ENCODE data around the gene PRXL2A. TPM values are rescaled to one million over a fixed set of nuclear protein-coding genes. Genes with fewer than 3 reads are reported as not detected.
A peak's percentile ranks its signal among the peaks of the same experiment; 100 is the strongest.
"Not testable (repeated sequence)": the region's sequence is repeated elsewhere in the genome, so short reads cannot be mapped to it uniquely, and the experiment has no call there.

The PRXL2A gene
- polyA plus RNA-seq, 1 of the 3 experiments (the other 2 are of a cell fraction) = 15.6 TPM

- Histone ChIP-seq H3K27ac (ENCODE audit: low read depth in 2 of 2, low read length in 1 of 2) (peak overlapping the region in 1 of 2 experiments; percentile 39; a peak in 1 of 4 replicates), H2AFZ (ENCODE audit: low read depth) (no peak overlapping the region), H3F3A (replicated peaks; ENCODE audit: insufficient read depth) (peaks cover 21% of the 10 kb centered on the region), H3K27me3 (ENCODE audit: insufficient read depth) (no peaks in the 10 kb centered on the region), H3K4me1 (ENCODE audit: control insufficient read depth in 1 of 2, insufficient read depth in 2 of 2, low read depth in 1 of 2, low read length in 1 of 2) (peaks cover 3 to 12% of the 10 kb centered on the region in 2 experiments; a peak in 3 of 4 replicates), H3K36me3 (replicated peaks in 1 of 2; ENCODE audit: control insufficient read depth in 1 of 2, insufficient read depth in 2 of 2, low read length in 1 of 2) (peaks cover 3 to 26% of the 10 kb centered on the region in 2 experiments), H3K4me2 (no peak overlapping the region), H3K9ac (no peak overlapping the region), H3K79me2 (ENCODE audit: insufficient read depth) (peaks cover 100% of the 10 kb centered on the region), H3K4me3 (ENCODE audit: low read depth in 2 of 2, low read length in 1 of 2) (no peak overlapping the region; a peak in 1 of 4 replicates), H3K9me2 (no peaks in the 10 kb centered on the region), H4K20me1 (ENCODE audit: insufficient read depth) (peaks cover 36% of the 10 kb centered on the region), H3K9me3 (peaks cover 8% of the 10 kb centered on the region; the same call in 1 of the 2 replicates)
- ChIA-PET POLR2A (no interaction called here), CTCF (interaction anchor here (0.8 to 1.8 kb wide), 6 partner anchors 16 to 95 kb away, joined by 3 to 6 read pairs (median 3); no protein-coding TSS in a partner anchor)
- 30% methylated on average over 2 of the region's 2 CpGs for WGBS (ENCODE audit: low lambda C conversion rate)
- no peak for DNase-seq
- TF ChIP-seq JUND (IDR thresholded peaks at IDR 0.05) (peak; percentile 57), TCF12 (IDR thresholded peaks at IDR 0.05) (peak; percentile 49; the same call in 1 of the 2 replicates), RXRA (IDR thresholded peaks at IDR 0.05; ENCODE audit: borderline replicate concordance, low read depth) (no peak), SIN3A (IDR thresholded peaks at IDR 0.05; ENCODE audit: borderline replicate concordance, low read depth, low read length) (no peak), FOSL2 (IDR thresholded peaks at IDR 0.05; ENCODE audit: borderline replicate concordance, low read depth) (peak; percentile 87)
- TF ChIP-seq, protein P1, sequence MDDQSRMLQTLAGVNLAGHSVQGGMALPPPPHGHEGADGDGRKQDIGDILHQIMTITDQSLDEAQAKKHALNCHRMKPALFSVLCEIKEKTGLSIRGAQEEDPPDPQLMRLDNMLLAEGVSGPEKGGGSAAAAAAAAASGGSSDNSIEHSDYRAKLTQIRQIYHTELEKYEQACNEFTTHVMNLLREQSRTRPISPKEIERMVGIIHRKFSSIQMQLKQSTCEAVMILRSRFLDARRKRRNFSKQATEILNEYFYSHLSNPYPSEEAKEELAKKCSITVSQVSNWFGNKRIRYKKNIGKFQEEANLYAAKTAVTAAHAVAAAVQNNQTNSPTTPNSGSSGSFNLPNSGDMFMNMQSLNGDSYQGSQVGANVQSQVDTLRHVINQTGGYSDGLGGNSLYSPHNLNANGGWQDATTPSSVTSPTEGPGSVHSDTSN (IDR thresholded peaks at IDR 0.05) = peak; percentile 38
Observed at GRCh38 chr10:80477813-80478212, 69.5 kb downstream of the PRXL2A start.

DNA sequence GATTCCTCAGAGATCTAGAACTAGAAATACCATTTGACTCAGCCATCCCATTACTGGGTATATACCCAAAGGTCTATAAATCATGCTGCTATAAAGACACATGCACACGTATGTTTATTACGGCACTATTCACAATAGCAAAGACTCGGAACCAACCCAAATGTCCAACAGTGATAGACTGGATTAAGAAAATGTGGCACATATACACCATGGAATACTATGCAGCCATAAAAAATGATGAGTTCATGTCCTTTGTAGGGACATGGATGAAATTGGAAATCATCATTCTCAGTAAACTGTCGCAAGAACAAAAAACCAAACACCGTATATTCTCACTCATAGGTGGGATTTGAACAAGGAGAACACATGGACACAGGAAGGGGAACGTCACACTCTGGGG is 72.0 kb downstream of the PRXL2A start:
- Histone ChIP-seq H3K79me2 (ENCODE audit: insufficient read depth) (peaks cover 100% of the 10 kb centered on the region), H3F3A (replicated peaks; ENCODE audit: insufficient read depth) (peaks cover 24% of the 10 kb centered on the region), H4K20me1 (ENCODE audit: insufficient read depth) (peaks cover 42% of the 10 kb centered on the region), H3K36me3 (replicated peaks in 1 of 2; ENCODE audit: control insufficient read depth in 1 of 2, insufficient read depth in 2 of 2, low read length in 1 of 2) (peaks cover 3 to 22% of the 10 kb centered on the region in 2 experiments)
- H3K9me3 ChIP-seq; H3K4me1 ChIP-seq (ENCODE audit: control insufficient read depth in 1 of 2, insufficient read depth in 2 of 2, low read depth in 1 of 2, low read length in 1 of 2); H3K9me2 ChIP-seq; H2AFZ ChIP-seq (ENCODE audit: low read depth); H3K27ac ChIP-seq (ENCODE audit: low read depth in 2 of 2, low read length in 1 of 2); H3K9ac ChIP-seq; CTCF ChIA-PET; H3K4me3 ChIP-seq (ENCODE audit: low read depth in 2 of 2, low read length in 1 of 2); POLR2A ChIA-PET; H3K4me2 ChIP-seq; DNase-seq; H3K27me3 ChIP-seq (ENCODE audit: insufficient read depth): not testable (repeated sequence)
- 97% methylated on average over 6 of the region's 6 CpGs for WGBS (ENCODE audit: low lambda C conversion rate)

DNA sequence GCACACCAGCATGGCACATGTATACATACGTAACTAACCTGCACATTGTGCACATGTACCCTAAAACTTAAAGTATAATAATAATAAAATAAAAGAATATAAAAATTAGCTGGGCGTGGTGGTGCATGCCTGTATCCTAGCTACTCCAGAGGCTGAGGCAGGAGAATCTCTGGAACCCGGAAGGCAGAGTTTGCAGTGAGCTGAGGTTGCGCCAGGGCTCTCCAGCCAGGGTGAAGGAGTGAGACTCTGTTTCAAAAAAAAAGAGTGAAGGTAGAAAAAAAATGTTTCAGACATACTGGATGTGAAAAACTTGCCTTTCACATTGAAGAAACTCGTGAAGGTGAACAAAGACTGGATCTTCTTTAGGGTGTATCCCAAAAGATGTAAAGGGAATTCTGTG is 72.5 kb downstream of the PRXL2A start:
- WGBS (ENCODE audit: low lambda C conversion rate) = 96% methylated on average over 5 of the region's 5 CpGs
- Histone ChIP-seq H3K9ac (no peak overlapping the region), H3K79me2 (ENCODE audit: insufficient read depth) (peaks cover 100% of the 10 kb centered on the region), H3K4me1 (ENCODE audit: control insufficient read depth in 1 of 2, insufficient read depth in 2 of 2, low read depth in 1 of 2, low read length in 1 of 2) (no peaks in the 10 kb centered on the region; a peak in 1 of 4 replicates), H3K4me3 (ENCODE audit: low read depth in 2 of 2, low read length in 1 of 2) (no peak overlapping the region), H3K27ac (ENCODE audit: low read depth in 2 of 2, low read length in 1 of 2) (no peak overlapping the region), H3K36me3 (replicated peaks in 1 of 2; ENCODE audit: control insufficient read depth in 1 of 2, insufficient read depth in 2 of 2, low read length in 1 of 2) (peaks cover 3 to 22% of the 10 kb centered on the region in 2 experiments), H4K20me1 (ENCODE audit: insufficient read depth) (peaks cover 47% of the 10 kb centered on the region), H3K27me3 (ENCODE audit: insufficient read depth) (no peaks in the 10 kb centered on the region), H3K9me2 (no peaks in the 10 kb centered on the region), H3K9me3 (peaks cover 8% of the 10 kb centered on the region; the same call in 1 of the 2 replicates), H3K4me2 (no peak overlapping the region), H2AFZ (ENCODE audit: low read depth) (no peak overlapping the region), H3F3A (replicated peaks; ENCODE audit: insufficient read depth) (peaks cover 24% of the 10 kb centered on the region)
- ChIA-PET POLR2A (no interaction called here), CTCF (interaction anchor here (1.9 kb wide), 1 partner anchor 25 kb away, joined by 8 read pairs; no protein-coding TSS in a partner anchor)
- no peak for DNase-seq
- TF ChIP-seq EZH2phosphoT487 (IDR thresholded peaks at IDR 0.05; ENCODE audit: borderline replicate concordance, low read depth) (no peak), GATA2 (CRISPR knock-in tag; IDR thresholded peaks at IDR 0.05) (no peak), RAD21 (IDR thresholded peaks at IDR 0.05; ENCODE audit: low read length) (no peak), RXRA (IDR thresholded peaks at IDR 0.05; ENCODE audit: borderline replicate concordance, low read depth) (no peak), FOXJ3 (CRISPR knock-in tag; IDR thresholded peaks at IDR 0.05) (no peak), RFX5 (IDR thresholded peaks at IDR 0.05; ENCODE audit: low read length) (no peak), FOSL2 (IDR thresholded peaks at IDR 0.05; ENCODE audit: borderline replicate concordance, low read depth) (no peak), USF1 (IDR thresholded peaks at IDR 0.05; ENCODE audit: borderline replicate concordance, low read depth) (no peak), YY1 (IDR thresholded peaks at IDR 0.05; ENCODE audit: low read depth) (no peak), MXI1 (IDR thresholded peaks at IDR 0.05; ENCODE audit: low read depth, low read length) (no peak), TEAD4 (IDR thresholded peaks at IDR 0.05; ENCODE audit: borderline replicate concordance, insufficient read depth) (no peak), MEF2A (IDR thresholded peaks at IDR 0.05; ENCODE audit: borderline replicate concordance, low read depth) (no peak), JUND (IDR thresholded peaks at IDR 0.05) (no peak)
- TF ChIP-seq, protein P2, sequence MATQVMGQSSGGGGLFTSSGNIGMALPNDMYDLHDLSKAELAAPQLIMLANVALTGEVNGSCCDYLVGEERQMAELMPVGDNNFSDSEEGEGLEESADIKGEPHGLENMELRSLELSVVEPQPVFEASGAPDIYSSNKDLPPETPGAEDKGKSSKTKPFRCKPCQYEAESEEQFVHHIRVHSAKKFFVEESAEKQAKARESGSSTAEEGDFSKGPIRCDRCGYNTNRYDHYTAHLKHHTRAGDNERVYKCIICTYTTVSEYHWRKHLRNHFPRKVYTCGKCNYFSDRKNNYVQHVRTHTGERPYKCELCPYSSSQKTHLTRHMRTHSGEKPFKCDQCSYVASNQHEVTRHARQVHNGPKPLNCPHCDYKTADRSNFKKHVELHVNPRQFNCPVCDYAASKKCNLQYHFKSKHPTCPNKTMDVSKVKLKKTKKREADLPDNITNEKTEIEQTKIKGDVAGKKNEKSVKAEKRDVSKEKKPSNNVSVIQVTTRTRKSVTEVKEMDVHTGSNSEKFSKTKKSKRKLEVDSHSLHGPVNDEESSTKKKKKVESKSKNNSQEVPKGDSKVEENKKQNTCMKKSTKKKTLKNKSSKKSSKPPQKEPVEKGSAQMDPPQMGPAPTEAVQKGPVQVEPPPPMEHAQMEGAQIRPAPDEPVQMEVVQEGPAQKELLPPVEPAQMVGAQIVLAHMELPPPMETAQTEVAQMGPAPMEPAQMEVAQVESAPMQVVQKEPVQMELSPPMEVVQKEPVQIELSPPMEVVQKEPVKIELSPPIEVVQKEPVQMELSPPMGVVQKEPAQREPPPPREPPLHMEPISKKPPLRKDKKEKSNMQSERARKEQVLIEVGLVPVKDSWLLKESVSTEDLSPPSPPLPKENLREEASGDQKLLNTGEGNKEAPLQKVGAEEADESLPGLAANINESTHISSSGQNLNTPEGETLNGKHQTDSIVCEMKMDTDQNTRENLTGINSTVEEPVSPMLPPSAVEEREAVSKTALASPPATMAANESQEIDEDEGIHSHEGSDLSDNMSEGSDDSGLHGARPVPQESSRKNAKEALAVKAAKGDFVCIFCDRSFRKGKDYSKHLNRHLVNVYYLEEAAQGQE (IDR thresholded peaks at IDR 0.05; ENCODE audit: low read depth, low read length) = no peak

Measured in SK-N-SH (cell line).